Stomach (tissue), 9 donors: ENCODE results near the gene CLTCL1. TPM values are rescaled to one million over a fixed set of nuclear protein-coding genes. Genes with fewer than 3 reads are reported as not detected.

ENCODE experiments used
- DNase-seq, 2 donors: peaks; one replicate each; pipeline versions ENCODE4 v3.0.0 to v3.0.0-alpha.2; 2013 to 2019
- H3K27ac ChIP-seq, 5 donors: fragments of 200-600 bp in 4 of 5; sonication (generic) in 4 of 5; one replicate each; pipeline ENCODE4 v1.5.1; 2013 to 2019; ENCODE audit warnings: mild to moderate bottlenecking in 1 of 5, moderate library complexity in 1 of 5
- H3K27me3 ChIP-seq, 3 donors: fragments of 200-600 bp; sonication (generic); one replicate each; pipeline ENCODE4 v1.5.1; 2017 to 2019; ENCODE audit warnings: mixed run types in 1 of 3
- H3K36me3 ChIP-seq, 4 donors: fragments of 200-600 bp; sonication (generic); 1 replicate in 3 of 4; 2 replicates in 1 of 4; pipeline ENCODE4 v1.5.1; 2016 to 2019
- H3K4me1 ChIP-seq, 4 donors: fragments of 200-600 bp; sonication (generic); one replicate each; pipeline ENCODE4 v1.5.1; 2016 to 2019
- H3K4me3 ChIP-seq, 4 donors: fragments of 200-600 bp; sonication (generic) in 3 of 4; one replicate each; pipeline ENCODE4 v1.5.1; 2016 to 2019; ENCODE audit warnings: mild to moderate bottlenecking in 1 of 4
- H3K9me3 ChIP-seq, 4 donors: fragments of 200-600 bp; sonication (generic); one replicate each; pipeline ENCODE4 v1.5.1; 2016 to 2019
- EP300 ChIP-seq: sonication (generic); formaldehyde crosslinking; IDR thresholded peaks from one replicate; pipeline ENCODE4 v1.6.1; 2017; ENCODE audit warnings: antibody characterized with exemption
- POLR2A ChIP-seq, 4 donors: fragments of 450-650 bp; IDR thresholded peaks; one replicate each; pipeline ENCODE4 v1.6.1; 2016; ENCODE audit warnings: antibody characterized with exemption in 4 of 4, control low read depth in 2 of 4, mild to moderate bottlenecking in 1 of 4, moderate library complexity in 1 of 4
- POLR2AphosphoS5 ChIP-seq, 3 donors: sonication (generic); formaldehyde crosslinking; IDR thresholded peaks; one replicate each; pipeline ENCODE4 v1.6.1; 2016; ENCODE audit warnings: antibody characterized with exemption in 3 of 3
- WGBS, 5 donors: extraction: QIAGEN DNeasy Blood & Tissue Kit in 3 of 5; methylation state at CpG; one replicate each; pipeline versions ENCODE4 v1.1.5 to v1.1.7; 2013 to 2018; 5-methylcytosine and 5-hydroxymethylcytosine counted together
- intact Hi-C: fragments of 100-400 bp; cut with DNase I; formaldehyde crosslinking; loops from one replicate; pipeline ENCODE4 v1.15.1; 2023; ENCODE audit warnings: low total_unique reads
- polyA plus RNA-seq, 3 donors: library from polyadenylated mRNA; stranded (reverse); fragments of 200-250 nt; gene quantifications; one replicate each; pipeline ENCODE4 v1.2.3, GENCODE V29; 2013
- total RNA-seq, 5 donors: library from RNA; depleted of rRNA; stranded (reverse); fragments of >200 nt; gene quantifications; one replicate each; pipeline versions ENCODE4 v1.1.0 to v1.2.3, GENCODE V29; 2014 to 2016
- TF ChIP-seq, protein P1 (sequence below), 7 experiments: fragments of 450-650 bp in 4 of 7; fragments of 200-600 bp in 3 of 7; sonication (generic) in 3 of 7; IDR thresholded peaks; one replicate each; pipeline ENCODE4 v1.5.1; 2016 to 2019; ENCODE audit warnings: antibody characterized with exemption in 7 of 7, control low read depth in 2 of 7, mild to moderate bottlenecking in 1 of 7
- donor health status: healthy with polysubstance abuse.
- donor health status: Bipolar disorder and iron deficiency.
- donor health status: healthy.

Gene CLTCL1
- total and polyA plus RNA-seq, 8 donors: 3.0 to 10.1 (median 4.7) TPM

DNA sequence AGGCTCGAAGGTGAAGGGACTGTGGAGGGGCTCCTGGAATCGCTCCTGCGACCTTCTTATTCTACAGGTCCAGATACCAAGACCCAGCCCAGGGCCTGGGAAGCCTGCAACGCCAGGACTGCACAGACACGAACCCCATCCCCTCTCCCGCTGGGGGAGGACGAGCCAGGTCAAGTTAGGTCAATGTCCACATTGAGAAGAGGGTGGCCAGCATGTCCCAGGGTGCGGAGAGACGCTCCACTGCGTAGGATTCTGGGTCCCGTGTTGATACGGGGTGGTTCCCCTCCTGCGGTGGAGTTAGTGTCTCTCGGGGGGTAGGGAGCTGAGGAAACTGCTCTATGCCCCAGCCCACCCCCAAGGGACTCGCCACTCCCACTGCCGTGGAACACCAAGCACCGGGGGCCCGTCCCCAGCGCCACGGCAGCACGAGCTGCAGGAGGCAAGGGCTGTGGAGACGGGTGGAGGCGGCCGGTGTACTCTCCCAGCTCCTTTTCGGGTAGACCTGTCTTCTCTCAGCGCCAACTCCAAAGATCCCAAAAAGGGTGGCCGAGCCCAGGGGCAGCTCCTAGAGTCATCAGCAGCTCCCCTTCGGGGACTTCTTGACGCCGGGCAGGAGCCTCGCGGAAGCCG, 143.0 kb downstream of the CLTCL1 start:
- Histone ChIP-seq H3K27me3 (peaks cover 26 to 64% (median 53%) of the 10 kb centered on the region in 3 donors), H3K27ac (no peak overlapping the region), H3K4me3 (peak overlapping the region in 1 of 4 donors; percentile 42), H3K36me3 (no peaks in the 10 kb centered on the region), H3K9me3 (peaks cover 0 to 4% (median 0%) of the 10 kb centered on the region in 4 donors), H3K4me1 (peaks cover 5 to 28% (median 21%) of the 10 kb centered on the region in 4 donors)
- intact Hi-C loops: no loop called here
- no peak for DNase-seq
- WGBS, 5 donors: 25 to 60% (median 37%) methylated on average over 13 to 33 of the region's 33 CpGs
- TF ChIP-seq POLR2AphosphoS5 (IDR thresholded peaks at IDR 0.05) (no peak), EP300 (no peak), POLR2A (IDR thresholded peaks at IDR 0.05) (no peak)
- TF ChIP-seq, protein P1, sequence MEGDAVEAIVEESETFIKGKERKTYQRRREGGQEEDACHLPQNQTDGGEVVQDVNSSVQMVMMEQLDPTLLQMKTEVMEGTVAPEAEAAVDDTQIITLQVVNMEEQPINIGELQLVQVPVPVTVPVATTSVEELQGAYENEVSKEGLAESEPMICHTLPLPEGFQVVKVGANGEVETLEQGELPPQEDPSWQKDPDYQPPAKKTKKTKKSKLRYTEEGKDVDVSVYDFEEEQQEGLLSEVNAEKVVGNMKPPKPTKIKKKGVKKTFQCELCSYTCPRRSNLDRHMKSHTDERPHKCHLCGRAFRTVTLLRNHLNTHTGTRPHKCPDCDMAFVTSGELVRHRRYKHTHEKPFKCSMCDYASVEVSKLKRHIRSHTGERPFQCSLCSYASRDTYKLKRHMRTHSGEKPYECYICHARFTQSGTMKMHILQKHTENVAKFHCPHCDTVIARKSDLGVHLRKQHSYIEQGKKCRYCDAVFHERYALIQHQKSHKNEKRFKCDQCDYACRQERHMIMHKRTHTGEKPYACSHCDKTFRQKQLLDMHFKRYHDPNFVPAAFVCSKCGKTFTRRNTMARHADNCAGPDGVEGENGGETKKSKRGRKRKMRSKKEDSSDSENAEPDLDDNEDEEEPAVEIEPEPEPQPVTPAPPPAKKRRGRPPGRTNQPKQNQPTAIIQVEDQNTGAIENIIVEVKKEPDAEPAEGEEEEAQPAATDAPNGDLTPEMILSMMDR (IDR thresholded peaks at IDR 0.05): no peak

DNA sequence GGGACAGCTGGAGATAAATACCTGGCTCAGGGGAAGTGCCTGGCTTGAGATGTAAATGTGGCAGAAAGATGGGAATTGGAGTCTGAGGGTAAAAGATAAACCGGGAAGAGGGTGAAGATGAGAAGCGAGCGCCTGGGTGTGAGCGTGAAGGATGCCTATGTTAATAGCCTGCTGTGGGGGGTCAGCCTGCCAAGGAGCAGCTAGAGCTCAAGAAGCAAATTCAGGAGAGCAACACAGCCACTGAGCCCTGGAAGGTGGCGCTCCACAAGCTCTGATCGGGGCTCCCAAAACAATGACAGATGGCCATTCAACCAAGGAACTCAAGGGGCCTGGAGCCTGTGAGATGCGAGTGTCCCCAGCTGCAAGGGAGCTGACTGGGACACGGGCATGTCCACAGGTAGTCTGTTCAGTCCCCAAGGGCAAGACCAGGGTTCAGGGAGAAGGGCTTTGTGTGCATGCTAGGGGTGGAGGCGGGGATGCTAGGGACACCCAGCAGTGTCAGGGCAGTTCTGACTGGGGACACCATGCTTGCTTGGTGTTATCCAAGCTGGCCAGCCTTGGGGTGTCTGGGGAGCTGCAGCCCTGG, 144.2 kb downstream of the CLTCL1 start:
- DNase-seq: no peak
- Histone ChIP-seq H3K4me1 (peaks cover 9 to 35% (median 26%) of the 10 kb centered on the region in 4 donors), H3K27ac (no peak overlapping the region), H3K4me3 (no peak overlapping the region), H3K36me3 (peaks cover 0 to 7% (median 5%) of the 10 kb centered on the region in 4 donors), H3K9me3 (peaks cover 0 to 4% (median 0%) of the 10 kb centered on the region in 4 donors), H3K27me3 (peaks cover 26 to 52% (median 44%) of the 10 kb centered on the region in 3 donors)
- TF ChIP-seq EP300 (no peak), POLR2AphosphoS5 (IDR thresholded peaks at IDR 0.05) (no peak), POLR2A (IDR thresholded peaks at IDR 0.05) (no peak)
- TF ChIP-seq, protein P1 (IDR thresholded peaks at IDR 0.05): no peak
- intact Hi-C loops: no loop called here
- WGBS, 5 donors: 25 to 36% (median 28%) methylated on average over 8 to 9 of the region's 9 CpGs

DNA sequence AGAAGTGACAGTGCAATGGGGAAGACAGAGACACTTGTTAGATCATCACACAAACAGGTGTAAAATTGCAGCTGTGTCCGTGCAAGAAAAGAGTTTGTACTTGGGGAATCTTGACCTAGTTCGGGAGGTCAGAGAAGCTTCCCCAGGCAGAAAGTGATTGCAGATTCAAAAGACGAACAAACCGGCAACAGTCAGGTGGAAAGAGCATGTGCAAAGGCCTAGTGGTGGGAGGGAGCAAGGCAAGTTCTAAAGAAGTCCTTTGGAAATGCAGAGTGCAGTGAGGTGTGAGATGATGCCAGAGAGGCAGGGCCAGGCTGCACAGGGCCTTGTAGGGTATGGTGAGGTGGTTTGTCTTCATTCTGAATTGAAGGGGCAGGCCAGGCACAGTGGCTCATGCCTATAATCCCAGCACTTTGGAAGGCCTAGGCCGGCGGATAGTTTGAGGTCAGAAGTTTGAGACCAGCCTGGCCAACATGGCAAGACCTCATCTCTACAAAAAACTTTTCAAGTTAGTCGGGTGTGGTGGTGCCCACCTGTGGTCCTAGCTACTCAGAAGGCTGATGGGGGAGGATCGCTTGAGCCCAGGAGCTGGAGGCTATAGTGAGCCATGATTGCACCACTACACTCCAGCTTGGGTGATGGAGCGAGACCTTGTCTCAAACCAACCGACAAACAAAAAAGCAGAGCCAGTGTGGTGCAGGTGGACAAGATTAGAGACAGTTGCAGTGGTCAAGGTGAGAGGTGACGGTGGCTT, 145.1 kb downstream of the CLTCL1 start:
- Histone ChIP-seq H3K27me3 (peaks cover 21 to 43% (median 41%) of the 10 kb centered on the region in 3 donors), H3K9me3 (peaks cover 0 to 1% (median 0%) of the 10 kb centered on the region in 4 donors), H3K36me3 (peaks cover 8 to 15% (median 14%) of the 10 kb centered on the region in 4 donors), H3K27ac (no peak overlapping the region), H3K4me1 (peaks cover 9 to 35% (median 26%) of the 10 kb centered on the region in 4 donors), H3K4me3 (no peak overlapping the region)
- 77 to 82% (median 79%) methylated on average over 11 of the region's 11 CpGs for WGBS, 5 donors
- TF ChIP-seq, protein P1 (IDR thresholded peaks at IDR 0.05): no peak
- TF ChIP-seq POLR2AphosphoS5 (IDR thresholded peaks at IDR 0.05): no peak
- no peak for TF ChIP-seq POLR2A (IDR thresholded peaks at IDR 0.05)
- TF ChIP-seq EP300: no peak
- intact Hi-C loops: no loop called here
- no peak for DNase-seq

DNA sequence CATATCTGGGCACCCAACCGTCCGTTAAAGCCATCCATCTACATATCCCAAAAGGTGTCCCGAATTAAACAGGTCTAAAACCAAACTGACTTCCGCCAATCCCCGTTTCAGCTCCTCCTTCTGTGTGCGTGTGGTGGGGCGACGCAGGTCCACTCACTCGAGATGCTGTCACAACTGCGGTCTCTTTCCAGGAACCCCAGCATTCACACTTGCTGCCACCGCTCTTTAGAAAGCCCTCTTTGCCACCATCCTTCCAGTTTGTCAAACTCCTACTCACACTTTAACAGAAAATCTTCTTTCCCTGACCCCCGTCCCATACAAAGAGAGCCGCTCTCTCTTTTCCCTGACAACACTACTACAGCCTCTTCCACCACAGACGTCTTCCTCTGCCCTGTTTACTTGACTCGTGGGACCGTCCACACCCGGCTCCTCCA, 147.5 kb downstream of the CLTCL1 start:
- Histone ChIP-seq H3K36me3 (peaks cover 28 to 40% (median 38%) of the 10 kb centered on the region in 4 donors), H3K4me3 (peak overlapping the region; percentile 69 to 87 (median 77)), H3K27ac (peak overlapping the region; percentile 71 to 89 (median 79)), H3K27me3 (peaks cover 3 to 19% (median 19%) of the 10 kb centered on the region in 3 donors), H3K9me3 (no peaks in the 10 kb centered on the region), H3K4me1 (peaks cover 9 to 20% (median 14%) of the 10 kb centered on the region in 4 donors)
- TF ChIP-seq, protein P1 (IDR thresholded peaks at IDR 0.05): no peak
- no peak for TF ChIP-seq POLR2A (IDR thresholded peaks at IDR 0.05)
- TF ChIP-seq POLR2AphosphoS5 (IDR thresholded peaks at IDR 0.05): no peak
- TF ChIP-seq EP300: no peak
- intact Hi-C loops: no loop called here
- 2 to 5% (median 3%) methylated on average over 17 of the region's 17 CpGs for WGBS, 5 donors
- DNase-seq: peak in 1 of 2 donors; percentile 40
